CD4-positive, alpha-beta T cell treated with Interleukin-17A for 4 hours (primary cell): ENCODE measurements around the gene PRRT1B.
A peak's percentile ranks its signal among the peaks of the same experiment; 100 is the strongest.

Source experiments
- DNase-seq: peaks from one replicate; pipeline ENCODE4 v3.0.0-alpha.2; 2020; ENCODE audit warnings: mixed read lengths

The PRRT1B gene

DNA sequence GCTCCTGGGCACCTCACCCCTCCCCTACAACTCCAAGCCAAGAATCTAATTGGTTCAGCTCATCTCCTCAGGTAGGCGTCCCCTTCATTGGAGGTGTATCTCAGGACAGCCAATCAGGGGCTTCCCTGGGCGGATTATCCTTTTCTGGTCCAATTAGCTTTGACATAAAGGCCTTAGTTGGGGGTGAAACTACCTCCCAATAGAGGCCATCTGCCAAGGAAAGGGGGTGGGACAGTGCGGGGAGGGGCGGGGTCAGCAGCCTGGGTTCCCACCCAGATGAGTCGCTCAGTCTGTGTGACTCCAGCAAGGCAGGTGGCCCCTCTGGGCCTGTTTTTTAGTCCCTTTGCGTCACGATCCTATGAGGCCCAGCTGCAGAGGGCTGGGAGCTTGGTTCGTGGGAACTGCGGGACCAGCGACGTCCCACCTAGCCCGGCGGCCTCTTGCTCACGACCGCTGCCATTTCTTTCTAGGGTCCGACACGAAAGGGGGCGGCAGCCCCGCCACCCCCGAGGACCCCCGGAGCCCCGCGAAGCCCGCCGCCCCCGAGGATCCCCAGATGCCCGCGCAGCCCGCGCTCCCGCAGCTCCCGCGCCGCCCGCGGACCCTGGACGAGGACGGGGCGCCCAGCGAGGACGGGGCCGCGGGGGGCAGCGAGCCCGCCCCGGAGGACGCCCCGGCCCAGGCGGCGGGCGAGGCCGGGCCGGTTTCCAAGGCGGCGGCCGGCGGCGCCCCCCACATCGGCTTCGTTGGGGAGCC lies 8.9 kb downstream of the PRRT1B start:
- no peak for DNase-seq

DNA sequence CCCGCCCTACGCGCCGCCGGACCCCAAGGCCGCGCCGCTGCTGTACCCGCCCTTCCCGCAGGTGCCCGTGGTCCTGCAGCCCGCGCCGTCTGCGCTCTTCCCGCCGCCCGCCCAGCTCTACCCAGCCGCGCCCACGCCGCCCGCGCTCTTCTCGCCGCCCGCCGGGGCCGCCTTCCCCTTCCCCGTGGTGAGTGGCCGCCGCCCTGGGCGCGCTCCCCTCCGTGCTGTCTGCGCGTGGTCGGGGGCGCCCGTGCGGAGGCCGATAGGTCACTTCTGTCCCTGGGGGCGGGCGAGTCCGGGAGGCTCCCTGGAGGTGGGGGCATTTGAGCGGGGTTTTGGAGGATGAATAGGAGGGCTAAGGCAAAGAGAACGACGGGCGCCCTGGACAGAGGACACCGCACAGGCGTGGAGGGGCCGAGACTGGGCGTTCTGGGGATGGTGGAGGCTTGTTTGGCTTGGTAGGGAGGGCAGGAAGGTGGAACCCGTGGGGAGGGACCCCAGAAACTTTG lies 9.6 kb downstream of the PRRT1B start:
- no peak for DNase-seq

DNA sequence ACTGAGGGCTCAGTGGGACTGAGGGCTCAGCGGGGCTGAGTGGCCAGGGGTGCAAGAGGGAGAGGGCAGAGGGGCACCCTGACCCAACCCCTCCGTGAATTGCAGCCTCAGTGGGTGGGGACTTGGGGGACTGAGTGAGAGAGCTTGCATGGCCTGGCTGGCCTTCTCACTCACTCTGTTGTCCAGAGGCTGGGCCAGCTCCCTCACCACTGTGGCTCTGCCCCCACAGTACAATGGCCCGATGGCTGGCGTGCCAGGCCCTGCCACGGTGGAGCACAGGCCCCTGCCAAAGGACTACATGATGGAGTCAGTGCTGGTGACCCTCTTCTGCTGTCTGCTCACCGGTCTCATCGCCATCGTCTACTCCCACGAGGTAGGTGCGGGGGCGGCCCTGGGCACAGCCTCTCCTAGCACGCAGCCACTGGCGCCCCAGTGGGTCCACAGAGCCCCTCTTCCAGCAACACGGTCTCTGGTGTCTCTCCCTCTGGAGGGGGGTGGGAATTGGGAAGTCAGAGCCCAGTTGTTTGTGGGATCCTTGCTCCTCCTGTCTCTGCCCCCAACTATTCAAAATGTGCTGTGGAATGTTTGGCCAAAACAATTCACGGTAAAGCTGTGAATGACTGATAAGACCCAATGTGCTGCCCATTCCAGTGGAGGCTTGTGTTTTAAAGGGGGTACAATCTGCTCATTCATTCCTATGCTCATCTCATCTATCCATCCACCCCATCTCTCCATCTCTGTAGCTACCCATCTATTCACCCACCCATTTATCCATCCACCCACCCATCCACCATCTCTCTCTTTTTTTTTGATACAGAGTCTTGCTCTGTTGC lies 10.7 kb downstream of the PRRT1B start:
- no peak for DNase-seq

DNA sequence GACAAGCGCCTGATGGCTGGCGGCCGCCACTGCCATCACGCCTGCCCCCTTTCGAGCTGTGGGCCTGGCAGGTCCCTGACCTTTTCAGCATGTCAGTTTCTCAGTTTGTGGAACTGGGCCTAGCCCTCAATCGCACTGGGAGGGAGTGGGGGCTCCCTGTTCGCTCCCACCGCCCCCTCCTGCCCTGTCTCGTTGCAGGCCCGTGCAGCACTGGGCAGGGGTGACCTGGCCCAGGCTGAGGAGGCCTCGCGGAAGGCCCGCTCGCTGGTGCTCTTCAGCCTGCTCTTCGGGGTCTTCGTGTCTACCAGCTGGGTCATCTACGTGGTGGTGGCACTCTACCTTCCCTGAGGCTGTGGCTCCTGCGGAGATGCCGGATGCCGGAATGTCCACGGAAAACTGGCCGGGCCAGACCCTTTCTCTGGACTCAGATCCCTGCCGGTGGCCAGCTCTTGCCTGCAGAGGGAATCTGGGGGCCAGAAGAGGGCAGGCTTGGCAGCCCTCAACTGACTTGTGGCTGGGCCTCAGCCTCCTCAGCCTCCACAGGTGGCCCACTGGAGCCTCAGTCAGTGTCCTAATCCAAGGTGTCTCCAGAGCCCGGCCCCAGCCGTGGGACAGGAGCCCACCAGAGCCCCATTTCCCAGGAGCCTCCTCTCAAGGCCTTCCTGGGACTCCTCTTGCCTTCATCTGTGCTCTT lies 12.7 kb downstream of the PRRT1B start:
- DNase-seq = no peak

DNA sequence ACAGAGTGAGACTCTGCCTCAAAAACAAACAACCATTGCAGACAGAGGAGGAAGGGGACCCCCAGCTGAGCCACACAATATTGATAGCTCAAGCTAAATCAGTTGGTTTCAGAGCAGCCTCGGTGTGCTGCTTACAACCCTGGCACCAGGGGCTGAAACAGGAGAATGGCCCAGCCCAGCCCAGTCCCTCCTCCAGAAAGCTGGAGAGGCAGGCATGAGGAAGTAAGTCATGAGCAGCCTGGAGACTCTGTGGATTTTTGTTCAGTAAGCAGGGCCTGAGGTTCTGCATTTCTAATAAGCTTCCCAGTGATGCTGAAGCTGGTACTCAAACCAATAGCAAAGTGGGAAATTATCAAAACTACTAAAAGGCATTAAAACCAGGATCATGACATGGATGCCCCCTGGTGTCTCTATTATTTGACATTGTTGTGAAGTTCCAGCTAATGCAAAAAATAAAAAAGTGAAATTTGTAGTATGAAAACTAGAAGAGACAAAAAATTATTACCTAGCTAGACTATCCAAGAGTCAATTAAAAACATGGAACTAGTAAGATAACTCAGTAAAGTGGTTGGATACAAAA lies 14.2 kb downstream of the PRRT1B start:
- no peak for DNase-seq

DNA sequence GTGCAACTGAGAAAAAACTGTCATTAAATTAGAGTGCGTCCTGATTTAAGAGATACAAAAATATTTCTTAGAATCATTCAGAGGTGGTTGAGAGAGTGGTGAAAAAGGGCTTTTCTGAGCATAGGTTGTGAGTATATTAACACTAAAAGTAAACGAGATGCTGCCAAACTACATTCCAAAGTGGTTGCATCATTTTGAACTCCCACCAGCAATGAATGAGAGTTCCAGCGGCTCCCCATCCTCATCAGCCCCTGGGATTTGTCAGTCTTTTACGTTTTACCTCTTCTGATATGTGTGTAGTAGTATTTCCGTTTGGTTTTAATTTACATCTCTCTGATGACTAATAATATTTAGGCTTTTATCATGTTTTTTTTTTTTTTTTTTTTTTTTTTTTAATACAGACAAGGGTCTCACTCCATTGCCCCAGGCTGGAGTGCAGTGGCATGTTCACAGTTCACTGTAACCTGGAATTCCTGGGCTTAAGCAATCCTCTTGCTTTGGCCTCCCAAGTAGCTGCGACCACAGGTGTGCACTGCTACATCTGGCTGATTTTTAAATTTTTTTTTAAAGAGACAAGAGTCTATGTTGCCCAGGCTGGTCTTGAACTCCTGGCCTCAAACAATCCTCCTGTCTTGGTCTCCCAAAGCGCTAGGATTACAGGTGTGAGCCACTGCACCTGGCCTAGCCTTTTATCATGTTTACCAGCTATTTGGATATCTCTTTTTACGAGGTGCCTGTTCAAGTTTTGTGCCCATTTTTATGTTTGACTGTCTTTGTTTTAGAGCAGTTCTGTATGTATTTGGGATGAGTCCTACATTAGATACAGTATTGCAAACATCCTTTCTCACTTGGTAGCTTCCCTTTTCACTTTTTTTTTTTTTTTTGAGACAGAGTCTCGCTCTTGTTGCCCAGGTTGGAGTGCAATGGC lies 17.0 kb downstream of the PRRT1B start:
- no peak for DNase-seq

DNA sequence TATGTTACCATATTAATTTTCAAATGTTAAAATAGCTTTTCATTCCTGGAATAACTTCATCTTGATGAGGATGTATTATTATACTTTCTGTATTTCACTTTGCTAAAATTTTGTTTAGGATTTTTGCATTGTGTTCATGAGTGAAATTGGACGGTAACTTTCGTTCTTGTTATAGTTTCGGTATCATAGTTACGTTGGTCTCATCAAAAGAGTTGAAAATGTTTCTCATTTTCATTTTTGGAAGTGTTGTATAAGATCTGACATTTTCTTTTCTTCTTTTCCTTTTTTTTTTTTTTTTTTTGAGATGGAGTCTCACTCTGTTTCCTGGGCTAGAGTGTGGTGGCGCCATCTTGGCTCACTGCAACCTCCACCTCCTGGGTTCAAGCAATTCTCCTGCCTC lies 20.0 kb downstream of the PRRT1B start:
- no peak for DNase-seq

DNA sequence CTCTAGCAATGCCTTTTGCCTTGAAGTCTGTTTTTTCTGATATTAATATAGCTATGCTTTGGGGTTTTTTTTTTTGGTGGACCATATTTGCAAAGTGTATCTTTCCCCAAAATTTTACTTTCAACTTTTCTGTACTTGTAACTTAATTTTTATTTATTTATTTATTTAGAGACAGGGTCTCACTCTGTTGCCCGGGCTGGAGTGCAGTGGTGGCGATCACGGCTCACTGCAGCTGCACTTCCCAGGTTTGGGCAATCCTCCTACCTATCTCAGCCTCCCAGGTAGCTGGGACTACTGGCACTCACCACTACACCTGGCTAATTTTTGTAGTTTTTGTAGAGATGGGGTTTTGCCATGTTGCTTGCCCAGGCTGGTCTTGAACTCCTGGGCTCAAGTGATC lies 20.8 kb downstream of the PRRT1B start:
- no peak for DNase-seq

DNA sequence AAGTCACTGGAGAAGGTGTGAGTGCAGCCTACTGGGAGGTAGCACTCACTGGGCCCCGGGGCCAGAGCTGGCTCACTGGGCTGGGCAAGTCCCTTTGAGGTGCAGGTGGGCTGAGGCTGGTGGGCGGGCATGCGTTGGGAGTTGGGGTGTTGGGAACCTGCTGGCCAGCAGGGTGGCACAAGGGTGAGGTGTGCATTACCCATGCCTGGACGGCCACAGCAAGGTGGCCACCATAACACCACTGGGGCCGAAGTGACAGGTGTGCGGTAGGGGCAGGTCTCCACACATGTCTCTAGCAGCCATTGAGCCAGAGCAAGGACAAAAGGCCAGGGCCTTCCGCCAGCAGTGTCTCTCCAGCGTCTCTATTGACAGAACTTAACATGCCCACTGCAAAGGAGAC lies 22.6 kb downstream of the PRRT1B start:
- DNase-seq = no peak

DNA sequence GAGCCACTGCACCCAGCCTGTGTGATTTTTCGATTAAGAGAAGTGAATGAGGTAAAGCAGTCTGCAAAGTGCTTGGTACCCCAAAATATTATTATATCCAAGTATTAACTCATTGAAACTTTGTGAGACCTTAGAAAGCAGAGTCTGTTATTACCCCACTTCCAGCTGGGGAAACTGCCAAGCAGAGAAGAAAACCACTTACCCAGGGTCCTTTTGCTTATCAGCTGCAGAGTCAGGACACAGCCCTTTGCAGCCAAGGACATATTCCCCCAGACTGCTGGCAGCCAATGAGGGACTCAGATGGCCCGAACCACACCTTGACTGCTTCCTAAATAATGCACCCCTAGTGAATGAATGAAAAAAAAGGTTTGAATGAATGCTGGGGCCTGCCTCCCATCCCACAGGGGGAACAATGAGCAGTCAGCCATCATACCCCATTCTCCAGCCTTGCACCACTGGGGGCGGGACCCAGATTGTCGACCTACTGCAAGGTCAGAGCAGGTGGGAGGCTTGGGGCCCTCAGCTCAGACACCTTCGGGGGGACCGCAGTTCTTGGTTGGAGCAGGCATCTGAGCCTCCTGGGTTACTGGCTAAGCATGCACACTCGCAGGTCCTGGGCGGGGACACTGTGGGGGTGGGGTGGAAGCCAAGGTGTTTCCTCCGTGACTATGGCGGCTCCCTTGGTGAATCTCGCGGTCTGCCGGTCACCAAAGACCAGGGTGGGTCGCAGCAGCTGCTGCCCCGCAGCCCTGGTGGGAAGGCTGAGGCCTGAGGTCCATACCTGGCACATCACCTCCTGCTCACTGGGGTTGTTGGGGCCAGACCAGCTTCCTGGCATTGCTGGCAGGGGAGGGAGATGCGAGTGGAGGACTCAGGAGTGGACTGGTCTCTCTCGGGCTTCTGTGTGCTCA lies 29.7 kb downstream of the PRRT1B start:
- no peak for DNase-seq

DNA sequence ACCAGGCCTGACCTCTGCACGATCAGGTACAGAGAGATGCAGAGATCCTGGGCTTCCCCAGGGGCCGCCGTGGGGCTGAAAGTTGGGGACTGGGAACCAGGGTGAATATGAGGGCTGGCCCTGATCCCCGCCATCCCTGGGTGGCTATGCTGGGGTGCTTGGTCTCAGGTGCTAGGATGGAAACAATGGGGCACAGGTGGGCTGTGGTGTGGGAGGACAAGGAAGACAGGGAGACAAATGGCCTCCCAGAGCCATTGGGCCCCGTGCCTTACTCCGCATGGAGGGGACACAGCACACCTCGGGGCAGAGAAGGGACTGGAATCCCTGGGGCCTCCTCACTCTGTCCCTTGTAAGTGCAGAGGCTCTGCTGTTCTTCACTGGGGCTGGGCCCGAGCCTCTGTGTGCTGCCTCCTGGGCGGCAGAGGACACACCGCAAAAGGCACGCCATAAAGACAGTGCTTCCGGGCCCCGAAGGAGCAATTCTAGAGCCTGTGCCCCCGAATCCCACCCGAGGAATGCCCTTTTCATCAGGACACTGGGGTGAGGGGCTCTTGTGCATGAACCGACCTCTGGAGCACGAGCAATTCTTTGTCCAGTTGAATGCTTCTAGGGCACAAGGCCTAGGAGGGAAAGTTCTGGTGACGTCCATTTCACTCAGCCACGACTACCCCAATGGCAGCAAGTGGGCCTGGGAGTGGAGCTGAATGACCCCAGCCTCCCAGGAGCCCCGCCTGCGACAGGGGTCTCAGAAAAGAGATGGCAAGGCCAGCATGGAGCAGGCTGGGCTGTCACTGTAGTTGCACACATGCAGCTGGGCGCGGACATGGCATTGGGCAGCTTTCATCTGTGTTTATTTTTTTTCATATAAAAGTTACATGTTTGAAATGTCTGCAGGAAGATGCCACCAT lies 30.9 kb downstream of the PRRT1B start:
- DNase-seq = no peak

DNA sequence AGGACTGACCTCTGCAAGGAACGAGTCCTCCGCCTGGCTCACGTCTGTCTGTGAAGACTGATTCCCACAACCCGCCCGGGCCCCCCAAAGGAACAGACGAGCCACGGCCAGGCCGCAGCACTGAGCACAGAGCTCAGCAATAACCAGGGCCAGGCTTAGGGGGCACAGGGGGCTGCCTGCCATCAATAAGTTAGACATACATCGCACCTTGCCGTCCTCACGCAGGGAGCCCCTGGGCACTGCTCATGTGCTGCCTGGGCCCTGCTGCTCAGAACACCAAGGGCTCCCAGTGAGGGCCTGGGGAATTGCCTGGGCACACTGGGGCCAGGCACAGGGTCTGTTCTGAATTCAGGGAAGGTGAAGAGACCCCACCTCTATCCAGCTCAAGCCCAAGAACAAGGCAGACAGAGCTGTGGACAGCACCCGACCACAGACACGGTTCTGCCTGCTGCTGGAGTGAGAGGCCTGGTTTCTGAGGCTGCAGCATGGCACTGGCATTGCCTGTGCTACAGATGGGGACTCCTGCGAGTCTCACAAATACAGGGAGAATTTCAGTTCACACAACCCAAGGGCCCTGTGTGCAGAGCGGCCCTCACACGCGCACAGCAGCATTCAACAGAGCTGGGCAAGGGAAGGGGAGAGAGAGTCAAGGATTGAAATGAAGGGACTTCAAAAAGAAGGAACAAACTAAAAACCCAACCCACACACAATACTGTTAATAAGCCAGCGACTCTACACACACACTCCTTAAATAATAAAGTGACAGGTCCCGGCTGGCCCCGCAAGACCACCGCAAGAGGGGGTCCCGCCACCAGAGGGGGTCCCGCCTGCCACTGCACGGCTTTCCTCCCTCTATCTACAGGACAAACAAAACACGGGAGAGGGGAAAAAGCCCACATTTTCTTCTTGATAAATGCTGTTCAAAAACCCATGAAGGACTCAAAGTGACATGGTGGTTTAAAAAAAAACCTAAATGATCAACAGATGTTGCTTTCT lies 32.0 kb downstream of the PRRT1B start:
- no peak for DNase-seq

DNA sequence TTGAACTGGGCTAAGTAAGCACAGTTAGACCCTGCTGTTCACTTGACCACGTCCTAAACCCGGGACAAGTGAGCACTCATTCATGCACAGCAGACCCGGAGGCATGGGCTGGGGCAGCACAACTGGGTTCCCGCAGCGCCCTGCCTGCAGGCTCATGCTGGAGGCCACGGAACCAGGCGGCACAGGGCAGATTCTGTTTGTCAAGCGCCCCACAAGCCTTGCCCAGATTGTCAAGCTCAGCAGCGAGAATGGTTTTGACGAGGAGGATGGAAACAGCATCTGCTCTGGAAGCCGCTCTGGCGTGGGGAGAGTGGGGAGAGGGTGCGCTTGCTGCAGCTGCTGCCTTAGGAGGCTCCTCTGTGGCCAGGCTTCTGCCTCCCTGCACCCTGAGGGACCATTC lies 32.7 kb downstream of the PRRT1B start:
- DNase-seq = no peak

DNA sequence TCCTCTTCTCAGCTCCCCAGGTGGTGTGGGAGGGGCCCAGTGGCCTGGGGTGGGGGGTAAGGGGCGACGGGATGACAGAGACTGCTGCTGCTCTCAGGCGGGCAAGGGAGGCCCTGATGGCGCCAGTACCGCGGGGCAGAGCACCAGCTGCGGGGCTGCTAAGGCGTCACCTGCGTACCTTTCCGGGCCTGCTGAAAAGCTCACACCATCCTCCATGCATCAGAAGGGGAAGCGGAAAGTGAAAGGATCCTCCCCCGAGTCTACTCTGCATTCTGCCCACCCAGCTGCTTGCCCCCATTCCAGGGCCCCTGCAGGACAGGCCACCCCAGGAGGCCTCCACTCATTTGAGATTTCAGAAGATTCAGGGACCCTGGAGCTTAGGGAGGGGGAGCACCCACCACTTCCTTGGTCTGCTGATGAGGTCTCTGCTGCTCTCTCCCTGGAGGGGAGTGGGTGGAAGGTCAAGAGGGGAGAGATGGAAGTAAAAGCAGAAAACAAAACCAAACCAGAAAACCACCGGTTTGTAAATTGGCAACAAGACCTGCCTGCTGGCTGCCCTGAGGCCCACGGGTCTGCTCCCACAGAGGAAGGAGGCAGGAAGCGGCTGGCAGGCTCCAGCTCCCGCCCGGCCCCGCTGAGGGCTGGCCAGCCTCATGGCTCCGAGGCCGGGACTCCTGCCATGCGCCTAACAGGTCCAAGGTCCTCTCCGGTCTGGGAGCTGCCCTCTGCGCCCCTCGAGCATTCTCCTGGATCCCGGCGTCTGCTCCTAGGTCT lies 33.6 kb downstream of the PRRT1B start:
- DNase-seq = peak; percentile 69

DNA sequence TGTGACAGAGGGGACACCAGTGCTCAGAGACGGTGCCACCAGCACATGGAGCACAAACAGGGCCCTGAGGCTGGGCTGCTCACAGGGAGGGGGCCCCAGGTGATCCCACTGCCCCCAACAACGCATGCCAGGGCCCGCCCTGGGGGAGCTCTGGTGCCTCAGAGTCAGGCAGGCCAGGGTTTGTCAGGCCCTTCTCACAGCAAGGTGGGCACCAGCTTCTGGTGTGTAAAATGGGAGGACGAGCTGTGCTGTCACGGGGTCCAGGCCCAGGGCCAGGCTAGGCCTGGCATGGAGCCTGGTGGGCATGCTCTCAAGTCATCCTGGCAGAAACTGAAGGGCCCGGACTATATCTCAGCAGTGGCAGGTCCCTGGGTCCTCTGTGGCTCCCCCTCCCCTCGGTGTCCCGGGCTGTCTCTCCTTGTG lies 34.5 kb downstream of the PRRT1B start:
- no peak for DNase-seq

DNA sequence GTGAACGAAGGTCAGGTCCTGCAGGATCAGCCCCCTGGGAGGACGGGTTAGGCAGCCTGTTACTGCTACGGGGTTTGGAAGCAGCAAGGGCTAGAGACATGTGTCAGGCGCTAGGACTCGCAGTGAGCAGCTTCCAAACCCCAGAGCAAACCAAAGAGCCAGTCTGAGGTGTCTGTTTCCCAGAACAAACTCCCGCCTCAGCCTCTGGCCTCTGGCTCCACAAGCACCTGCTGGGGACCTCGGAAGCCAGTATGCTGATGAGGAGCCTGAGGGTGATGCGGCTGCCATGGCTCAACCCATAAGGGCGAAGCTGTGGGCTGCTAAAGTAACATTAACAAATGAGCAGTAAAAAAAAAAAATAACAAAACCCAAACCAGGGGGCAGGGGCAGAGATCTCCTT lies 35.0 kb downstream of the PRRT1B start:
- DNase-seq = no peak

DNA sequence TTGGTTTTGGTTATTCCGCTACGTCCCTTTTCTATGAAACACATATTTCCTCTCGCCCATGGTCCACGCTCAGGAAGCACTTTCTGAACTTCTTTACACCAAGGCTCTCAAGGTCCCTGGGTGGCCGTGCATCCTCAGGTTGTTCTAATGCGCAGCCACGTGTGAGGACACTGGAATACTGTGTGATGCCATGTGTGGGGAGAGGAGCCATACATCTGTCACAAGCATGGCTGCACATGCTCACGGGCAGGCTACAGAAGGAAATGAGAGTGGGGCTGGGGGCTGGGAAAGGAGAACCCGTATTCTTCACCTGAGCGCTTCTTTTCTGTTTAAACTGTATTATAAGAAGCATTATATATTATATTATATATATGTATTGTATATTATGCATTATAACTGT lies 36.7 kb downstream of the PRRT1B start:
- DNase-seq = no peak
